ENCODE results near the gene UNC5A. TPM values are rescaled to one million over a fixed set of nuclear protein-coding genes. Genes with fewer than 3 reads are reported as not detected.

Gene UNC5A
- total RNA-seq, 1 donor from 2014 or later: 1.1 TPM

DNA sequence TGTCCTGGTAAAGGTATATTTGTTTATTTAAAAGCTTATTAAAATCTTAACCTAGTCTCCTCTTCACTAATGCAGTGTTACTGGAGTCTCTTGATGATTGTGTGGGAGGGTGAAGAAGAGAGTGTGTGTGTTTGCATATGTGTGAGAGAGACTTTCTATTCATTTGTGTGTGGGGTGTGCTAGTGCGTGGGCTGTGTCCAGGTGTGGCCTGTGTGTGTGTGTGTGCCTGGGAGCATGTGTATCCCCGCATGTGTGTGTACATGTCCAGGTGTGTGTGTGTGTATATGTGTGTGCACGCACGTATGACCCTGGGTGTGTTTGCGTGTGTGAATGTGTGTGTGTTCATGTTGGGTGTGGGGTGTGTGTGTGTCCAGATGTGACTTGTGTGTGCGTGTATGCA, 10.3 kb upstream of the UNC5A start:
- TF ChIP-seq, protein P1, sequence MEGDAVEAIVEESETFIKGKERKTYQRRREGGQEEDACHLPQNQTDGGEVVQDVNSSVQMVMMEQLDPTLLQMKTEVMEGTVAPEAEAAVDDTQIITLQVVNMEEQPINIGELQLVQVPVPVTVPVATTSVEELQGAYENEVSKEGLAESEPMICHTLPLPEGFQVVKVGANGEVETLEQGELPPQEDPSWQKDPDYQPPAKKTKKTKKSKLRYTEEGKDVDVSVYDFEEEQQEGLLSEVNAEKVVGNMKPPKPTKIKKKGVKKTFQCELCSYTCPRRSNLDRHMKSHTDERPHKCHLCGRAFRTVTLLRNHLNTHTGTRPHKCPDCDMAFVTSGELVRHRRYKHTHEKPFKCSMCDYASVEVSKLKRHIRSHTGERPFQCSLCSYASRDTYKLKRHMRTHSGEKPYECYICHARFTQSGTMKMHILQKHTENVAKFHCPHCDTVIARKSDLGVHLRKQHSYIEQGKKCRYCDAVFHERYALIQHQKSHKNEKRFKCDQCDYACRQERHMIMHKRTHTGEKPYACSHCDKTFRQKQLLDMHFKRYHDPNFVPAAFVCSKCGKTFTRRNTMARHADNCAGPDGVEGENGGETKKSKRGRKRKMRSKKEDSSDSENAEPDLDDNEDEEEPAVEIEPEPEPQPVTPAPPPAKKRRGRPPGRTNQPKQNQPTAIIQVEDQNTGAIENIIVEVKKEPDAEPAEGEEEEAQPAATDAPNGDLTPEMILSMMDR (IDR thresholded peaks at IDR 0.05; ENCODE audit: insufficient read depth, low read length, poor library complexity, severe bottlenecking): no peak
- Histone ChIP-seq H3K4me3 (ENCODE audit: low read depth, low read length) (no peak overlapping the region), H3K36me3 (ENCODE audit: control insufficient read depth, insufficient read depth, low read length) (no peaks in the 10 kb centered on the region), H3K27me3 (ENCODE audit: control insufficient read depth, insufficient read depth, low read length) (peaks cover 51% of the 10 kb centered on the region)
- no peak for DNase-seq (ENCODE audit: low read depth)

DNA sequence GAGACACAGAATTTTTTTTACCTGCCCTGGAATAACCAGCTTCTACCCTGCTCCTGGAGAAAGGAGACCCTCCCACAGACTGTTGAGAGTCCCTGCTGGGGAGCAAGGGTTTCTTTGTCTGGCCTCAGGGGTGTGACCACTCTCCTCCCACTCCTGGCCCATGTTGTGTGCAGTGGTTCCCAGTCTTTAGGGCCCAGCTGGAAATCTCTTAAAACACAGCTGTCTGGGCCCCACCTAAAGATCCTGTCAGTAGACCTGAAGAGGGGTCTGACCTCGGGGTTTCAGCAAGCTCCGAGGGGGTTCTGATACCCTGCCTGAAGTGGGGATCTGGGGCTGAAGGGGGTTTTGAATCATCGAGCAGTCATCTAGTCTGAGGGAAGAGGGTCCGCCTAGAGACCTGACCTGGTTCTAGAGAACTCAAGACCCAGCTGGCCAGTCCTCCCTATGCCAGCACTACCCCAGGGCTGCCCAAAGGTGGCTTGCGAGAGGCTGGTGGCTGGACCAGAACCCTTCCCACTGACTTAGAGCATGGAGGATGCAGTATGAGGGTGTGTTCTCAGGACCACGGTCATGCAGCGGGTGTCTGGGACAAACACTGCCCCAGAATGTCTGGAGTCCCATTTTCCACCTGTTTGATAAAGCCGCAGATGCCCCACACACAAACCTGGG, 8.1 kb upstream of the UNC5A start:
- no peak for DNase-seq (ENCODE audit: low read depth)
- H3K4me3 ChIP-seq (ENCODE audit: low read depth, low read length): no peak overlapping the region
- peaks cover 41% of the 10 kb centered on the region for H3K27me3 ChIP-seq (ENCODE audit: control insufficient read depth, insufficient read depth, low read length)
- TF ChIP-seq, protein P1 (IDR thresholded peaks at IDR 0.05; ENCODE audit: insufficient read depth, low read length, poor library complexity, severe bottlenecking): no peak
- H3K36me3 ChIP-seq (ENCODE audit: control insufficient read depth, insufficient read depth, low read length): no peaks in the 10 kb centered on the region

DNA sequence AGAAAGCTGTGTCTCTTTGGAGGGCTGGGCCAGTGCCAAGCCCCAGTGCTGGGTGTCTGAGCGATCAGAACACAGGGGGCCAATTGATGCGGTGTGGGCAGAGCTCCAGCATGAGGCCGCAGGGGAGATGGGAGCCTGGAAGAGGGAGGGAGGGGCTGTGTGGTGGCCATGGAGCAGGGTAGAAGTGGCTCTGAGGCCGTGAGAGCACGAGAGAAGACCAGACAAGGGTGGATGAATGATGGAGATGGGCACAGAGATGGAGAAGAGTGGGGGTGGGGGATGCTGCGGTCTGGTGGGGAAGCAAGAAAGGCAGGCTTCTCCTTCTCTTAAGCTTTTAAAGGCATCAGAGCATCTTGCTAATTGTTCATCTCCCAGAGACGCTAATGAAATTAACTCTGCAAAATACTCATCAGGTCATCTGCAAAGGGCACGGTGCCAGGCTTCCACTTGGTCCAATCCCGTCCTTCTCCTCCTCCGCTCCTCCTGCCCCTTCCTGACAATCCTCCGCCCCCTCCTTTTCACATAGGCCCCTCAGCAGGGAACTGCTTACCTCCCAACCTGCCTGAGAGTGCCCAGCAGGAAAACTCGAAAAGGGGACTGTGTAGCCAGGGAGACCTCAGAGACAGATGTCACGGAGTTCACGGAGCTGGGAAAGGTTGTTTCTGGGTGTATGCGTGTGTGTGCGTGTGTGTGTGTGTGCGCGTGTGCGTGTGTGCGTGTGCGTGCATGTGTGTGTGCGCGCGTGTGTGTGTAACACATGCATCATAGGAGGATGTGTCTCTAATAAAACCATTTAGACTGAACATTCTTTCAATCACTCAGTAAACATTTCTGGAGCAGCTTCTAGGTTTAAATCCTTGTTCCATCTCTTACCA, 7.1 kb upstream of the UNC5A start:
- H3K36me3 ChIP-seq (ENCODE audit: control insufficient read depth, insufficient read depth, low read length): no peaks in the 10 kb centered on the region
- no peak overlapping the region for H3K4me3 ChIP-seq (ENCODE audit: low read depth, low read length)
- no peak for DNase-seq (ENCODE audit: low read depth)
- TF ChIP-seq, protein P1 (IDR thresholded peaks at IDR 0.05; ENCODE audit: insufficient read depth, low read length, poor library complexity, severe bottlenecking): no peak
- H3K27me3 ChIP-seq (ENCODE audit: control insufficient read depth, insufficient read depth, low read length): peaks cover 34% of the 10 kb centered on the region

DNA sequence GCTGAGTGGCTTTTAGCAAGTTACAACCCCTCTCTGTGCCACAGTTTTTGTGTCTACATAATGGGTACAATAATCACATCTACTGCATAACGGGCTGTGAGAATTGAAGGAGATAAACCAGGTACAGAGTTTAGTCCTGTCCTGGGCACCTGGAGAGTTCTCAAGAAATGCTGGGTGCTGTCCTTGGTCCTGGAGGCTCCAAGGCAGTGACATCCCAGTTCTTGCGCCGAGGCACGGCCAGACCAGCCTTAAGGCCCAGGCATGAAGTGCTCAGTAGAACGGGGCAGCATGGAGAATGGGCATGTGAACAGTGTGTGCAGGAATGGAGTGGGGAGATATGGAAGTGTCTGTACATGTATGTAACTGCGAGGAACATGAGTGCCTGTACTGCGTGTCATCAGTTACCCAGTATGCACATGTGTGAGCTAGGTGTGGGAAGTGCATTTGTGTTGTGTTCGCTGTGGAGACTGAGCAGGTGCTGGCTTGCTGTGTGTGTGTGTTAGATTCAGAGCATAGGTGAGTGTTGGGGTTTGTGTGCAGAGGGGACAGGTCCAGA, 6.3 kb upstream of the UNC5A start:
- Histone ChIP-seq H3K36me3 (ENCODE audit: control insufficient read depth, insufficient read depth, low read length) (no peaks in the 10 kb centered on the region), H3K27me3 (ENCODE audit: control insufficient read depth, insufficient read depth, low read length) (peaks cover 29% of the 10 kb centered on the region), H3K4me3 (ENCODE audit: low read depth, low read length) (no peak overlapping the region)
- DNase-seq (ENCODE audit: low read depth): no peak
- TF ChIP-seq, protein P1 (IDR thresholded peaks at IDR 0.05; ENCODE audit: insufficient read depth, low read length, poor library complexity, severe bottlenecking): no peak

GRCh38 chr5:176806137-176806536, 4.2 kb upstream of the UNC5A start:
- Histone ChIP-seq H3K4me3 (ENCODE audit: low read depth, low read length) (no peak overlapping the region), H3K27me3 (ENCODE audit: control insufficient read depth, insufficient read depth, low read length) (peaks cover 28% of the 10 kb centered on the region), H3K36me3 (ENCODE audit: control insufficient read depth, insufficient read depth, low read length) (no peaks in the 10 kb centered on the region)
- TF ChIP-seq, protein P1 (IDR thresholded peaks at IDR 0.05; ENCODE audit: insufficient read depth, low read length, poor library complexity, severe bottlenecking): no peak
- DNase-seq (ENCODE audit: low read depth): no peak
